HepG2 (cell line): ENCODE results near the gene FBXO41. TPM values are rescaled to one million over a fixed set of nuclear protein-coding genes. Genes with fewer than 3 reads are reported as not detected.
A peak's percentile ranks its signal among the peaks of the same experiment; 100 is the strongest.

Source experiments
- CENPT ChIP-seq: sonication (generic); formaldehyde crosslinking; IDR thresholded peaks from 2 replicates; pipeline ENCODE4 v1.8.0; 2022; ENCODE audit warnings: low read depth, mild to moderate bottlenecking, moderate library complexity, missing genetic modification reagents
- MAFG ChIP-seq: sonication (generic); formaldehyde crosslinking; IDR thresholded peaks from 2 replicates; pipeline ENCODE4 v1.5.1; 2020; ENCODE audit warnings: mild to moderate bottlenecking, missing genetic modification reagents
- SP4 ChIP-seq: sonication (generic); formaldehyde crosslinking; IDR thresholded peaks from 2 replicates; pipeline ENCODE4 v1.8.1; 2023; ENCODE audit warnings: mild to moderate bottlenecking, missing genetic modification reagents
- ZNF703 ChIP-seq: sonication (generic); formaldehyde crosslinking; IDR thresholded peaks from 2 replicates; pipeline ENCODE4 v1.5.1; 2020; ENCODE audit warnings: missing genetic modification reagents, mild to moderate bottlenecking, moderate library complexity, borderline replicate concordance
- polyA plus RNA-seq, 8 experiments: library from polyadenylated mRNA; depleted of rRNA in 3 of 8; stranded (reverse) in 7 of 8; unstranded in 1 of 8; fragments of >200 nt; fragmentation: Illumina TruSeq in 4 of 8; extraction: Trizol in 4 of 8; gene quantifications; 2 replicates each; pipeline versions ENCODE4 v1.2.1 to v1.2.3, GENCODE V29; 2011 to 2016; ENCODE audit warnings: low read depth in 4 of 8, missing spikeins in 1 of 8, mixed read lengths in 1 of 8; ENCODE audit not compliant: insufficient read depth in 1 of 8
- total RNA-seq, 5 experiments: library from RNA; depleted of rRNA; stranded (reverse); fragments of >200 nt; fragmentation: Illumina TruSeq; extraction: Trizol; gene quantifications; 2 replicates each; pipeline ENCODE4 v1.2.3, GENCODE V29; 2016; ENCODE audit warnings: low read depth in 1 of 5
- TF ChIP-seq, protein P1 (sequence below), 2 experiments: sonication (generic) in 1 of 2; formaldehyde crosslinking in 1 of 2; IDR thresholded peaks; 2 replicates each; pipeline versions ENCODE4 v1.4.0 to v1.6.1; 2016 to 2020; ENCODE audit warnings: borderline replicate concordance in 1 of 2, low read depth in 1 of 2, mild to moderate bottlenecking in 1 of 2, missing genetic modification reagents in 1 of 2
- TF ChIP-seq, protein P2 (sequence below): sonication (generic); formaldehyde crosslinking; IDR thresholded peaks from one replicate; pipeline ENCODE4 v1.5.1; 2020; ENCODE audit warnings: mild to moderate bottlenecking, missing genetic modification reagents; ENCODE audit errors: not compliant biosample characterization
- TF ChIP-seq, protein P3 (sequence below): IDR thresholded peaks from 2 replicates; pipeline ENCODE4 v1.6.1; 2016; ENCODE audit warnings: low read depth, borderline replicate concordance
- TF ChIP-seq, protein P4 (sequence below): IDR thresholded peaks from 2 replicates; pipeline ENCODE4 v1.6.1; 2016; ENCODE audit warnings: low read depth, missing genetic modification reagents, missing compliant biosample characterization

Gene FBXO41
- total and polyA plus RNA-seq, 2 of the 13 experiments (the other 11 are each of a cell fraction or from before 2014, with no cell fraction given): 4.2 to 10.3 TPM

DNA sequence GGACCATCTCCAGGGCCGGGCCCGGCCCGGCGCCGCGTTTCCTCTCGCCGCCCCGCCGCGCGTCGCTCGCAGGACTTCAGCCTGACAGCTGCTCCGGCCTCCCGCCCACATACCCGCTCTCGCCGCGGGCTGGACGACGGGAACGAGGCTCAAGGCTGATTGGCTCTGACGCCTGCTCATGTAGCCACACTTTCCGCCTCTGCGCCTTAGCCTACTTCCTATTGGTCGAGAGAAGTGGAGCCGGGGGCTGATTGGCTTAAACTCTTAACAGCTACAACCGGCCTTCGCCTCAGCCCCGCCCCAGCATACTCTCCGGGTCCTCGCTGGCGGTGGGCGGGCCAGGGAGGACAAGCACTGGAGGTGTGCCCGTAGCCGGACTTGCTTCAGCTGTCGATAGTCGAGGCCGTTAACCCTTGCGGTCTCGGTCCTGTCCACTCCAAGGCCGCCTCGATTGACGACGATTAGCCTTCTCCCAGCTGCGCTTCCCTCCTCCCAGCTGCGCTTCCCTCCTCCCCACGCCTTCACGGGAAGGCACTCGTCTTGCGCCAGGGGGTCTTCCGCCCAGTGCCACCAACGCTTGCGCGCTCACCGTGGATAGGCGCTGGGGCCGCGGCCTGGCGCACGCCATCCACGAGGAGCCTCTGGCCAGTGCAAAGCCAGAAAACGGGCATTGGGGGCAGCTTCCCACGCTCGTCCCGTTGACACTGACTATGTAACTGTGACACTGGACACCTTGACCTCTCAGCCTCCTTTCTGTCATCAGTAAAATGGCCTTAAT, 50.9 kb downstream of the FBXO41 start, which contains the start of gene PRADC1 (continued):
- TF ChIP-seq, protein P1, sequence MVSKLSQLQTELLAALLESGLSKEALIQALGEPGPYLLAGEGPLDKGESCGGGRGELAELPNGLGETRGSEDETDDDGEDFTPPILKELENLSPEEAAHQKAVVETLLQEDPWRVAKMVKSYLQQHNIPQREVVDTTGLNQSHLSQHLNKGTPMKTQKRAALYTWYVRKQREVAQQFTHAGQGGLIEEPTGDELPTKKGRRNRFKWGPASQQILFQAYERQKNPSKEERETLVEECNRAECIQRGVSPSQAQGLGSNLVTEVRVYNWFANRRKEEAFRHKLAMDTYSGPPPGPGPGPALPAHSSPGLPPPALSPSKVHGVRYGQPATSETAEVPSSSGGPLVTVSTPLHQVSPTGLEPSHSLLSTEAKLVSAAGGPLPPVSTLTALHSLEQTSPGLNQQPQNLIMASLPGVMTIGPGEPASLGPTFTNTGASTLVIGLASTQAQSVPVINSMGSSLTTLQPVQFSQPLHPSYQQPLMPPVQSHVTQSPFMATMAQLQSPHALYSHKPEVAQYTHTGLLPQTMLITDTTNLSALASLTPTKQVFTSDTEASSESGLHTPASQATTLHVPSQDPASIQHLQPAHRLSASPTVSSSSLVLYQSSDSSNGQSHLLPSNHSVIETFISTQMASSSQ (IDR thresholded peaks at IDR 0.05; ENCODE audit: low read depth): no peak
- TF ChIP-seq, protein P1 (CRISPR knock-in tag; IDR thresholded peaks at IDR 0.05; ENCODE audit: borderline replicate concordance): peak; percentile 62
- no peak for TF ChIP-seq ZNF703 (CRISPR knock-in tag)
- TF ChIP-seq, protein P2, sequence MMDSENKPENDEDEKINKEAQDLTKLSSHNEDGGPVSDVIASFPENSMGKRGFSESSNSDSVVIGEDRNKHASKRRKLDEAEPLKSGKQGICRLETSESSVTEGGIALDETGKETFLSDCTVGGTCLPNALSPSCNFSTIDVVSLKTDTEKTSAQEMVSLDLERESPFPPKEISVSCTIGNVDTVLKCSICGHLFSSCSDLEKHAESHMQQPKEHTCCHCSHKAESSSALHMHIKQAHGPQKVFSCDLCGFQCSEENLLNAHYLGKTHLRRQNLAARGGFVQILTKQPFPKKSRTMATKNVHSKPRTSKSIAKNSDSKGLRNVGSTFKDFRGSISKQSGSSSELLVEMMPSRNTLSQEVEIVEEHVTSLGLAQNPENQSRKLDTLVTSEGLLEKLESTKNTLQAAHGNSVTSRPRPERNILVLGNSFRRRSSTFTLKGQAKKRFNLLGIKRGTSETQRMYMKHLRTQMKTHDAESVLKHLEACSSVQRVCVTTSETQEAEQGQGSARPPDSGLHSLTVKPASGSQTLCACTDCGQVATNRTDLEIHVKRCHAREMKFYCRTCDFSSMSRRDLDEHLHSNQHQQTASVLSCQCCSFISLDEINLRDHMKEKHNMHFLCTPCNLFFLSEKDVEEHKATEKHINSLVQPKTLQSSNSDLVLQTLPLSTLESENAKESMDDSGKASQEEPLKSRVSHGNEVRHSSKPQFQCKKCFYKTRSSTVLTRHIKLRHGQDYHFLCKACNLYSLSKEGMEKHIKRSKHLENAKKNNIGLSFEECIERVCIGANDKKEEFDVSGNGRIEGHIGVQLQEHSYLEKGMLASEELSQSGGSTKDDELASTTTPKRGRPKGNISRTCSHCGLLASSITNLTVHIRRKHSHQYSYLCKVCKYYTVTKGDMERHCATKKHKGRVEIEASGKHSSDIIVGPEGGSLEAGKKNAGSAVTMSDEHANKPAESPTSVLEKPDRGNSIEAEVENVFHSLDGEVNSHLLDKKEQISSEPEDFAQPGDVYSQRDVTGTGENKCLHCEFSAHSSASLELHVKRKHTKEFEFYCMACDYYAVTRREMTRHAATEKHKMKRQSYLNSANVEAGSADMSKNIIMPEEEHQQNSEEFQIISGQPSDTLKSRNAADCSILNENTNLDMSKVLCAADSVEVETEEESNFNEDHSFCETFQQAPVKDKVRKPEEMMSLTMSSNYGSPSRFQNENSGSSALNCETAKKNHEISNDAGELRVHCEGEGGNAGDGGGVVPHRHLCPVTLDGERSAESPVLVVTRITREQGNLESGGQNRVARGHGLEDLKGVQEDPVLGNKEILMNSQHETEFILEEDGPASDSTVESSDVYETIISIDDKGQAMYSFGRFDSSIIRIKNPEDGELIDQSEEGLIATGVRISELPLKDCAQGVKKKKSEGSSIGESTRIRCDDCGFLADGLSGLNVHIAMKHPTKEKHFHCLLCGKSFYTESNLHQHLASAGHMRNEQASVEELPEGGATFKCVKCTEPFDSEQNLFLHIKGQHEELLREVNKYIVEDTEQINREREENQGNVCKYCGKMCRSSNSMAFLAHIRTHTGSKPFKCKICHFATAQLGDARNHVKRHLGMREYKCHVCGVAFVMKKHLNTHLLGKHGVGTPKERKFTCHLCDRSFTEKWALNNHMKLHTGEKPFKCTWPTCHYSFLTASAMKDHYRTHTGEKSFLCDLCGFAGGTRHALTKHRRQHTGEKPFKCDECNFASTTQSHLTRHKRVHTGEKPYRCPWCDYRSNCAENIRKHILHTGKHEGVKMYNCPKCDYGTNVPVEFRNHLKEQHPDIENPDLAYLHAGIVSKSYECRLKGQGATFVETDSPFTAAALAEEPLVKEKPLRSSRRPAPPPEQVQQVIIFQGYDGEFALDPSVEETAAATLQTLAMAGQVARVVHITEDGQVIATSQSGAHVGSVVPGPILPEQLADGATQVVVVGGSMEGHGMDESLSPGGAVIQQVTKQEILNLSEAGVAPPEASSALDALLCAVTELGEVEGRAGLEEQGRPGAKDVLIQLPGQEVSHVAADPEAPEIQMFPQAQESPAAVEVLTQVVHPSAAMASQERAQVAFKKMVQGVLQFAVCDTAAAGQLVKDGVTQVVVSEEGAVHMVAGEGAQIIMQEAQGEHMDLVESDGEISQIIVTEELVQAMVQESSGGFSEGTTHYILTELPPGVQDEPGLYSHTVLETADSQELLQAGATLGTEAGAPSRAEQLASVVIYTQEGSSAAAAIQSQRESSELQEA (CRISPR knock-in tag): no peak
- TF ChIP-seq, protein P3, sequence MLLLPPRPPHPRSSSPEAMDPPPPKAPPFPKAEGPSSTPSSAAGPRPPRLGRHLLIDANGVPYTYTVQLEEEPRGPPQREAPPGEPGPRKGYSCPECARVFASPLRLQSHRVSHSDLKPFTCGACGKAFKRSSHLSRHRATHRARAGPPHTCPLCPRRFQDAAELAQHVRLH (CRISPR knock-in tag): peak; percentile 89; the same call in 1 of the 2 replicates
- TF ChIP-seq CENPT (CRISPR knock-in tag): peak; percentile 71; the same call in 1 of the 2 replicates
- TF ChIP-seq, protein P4, sequence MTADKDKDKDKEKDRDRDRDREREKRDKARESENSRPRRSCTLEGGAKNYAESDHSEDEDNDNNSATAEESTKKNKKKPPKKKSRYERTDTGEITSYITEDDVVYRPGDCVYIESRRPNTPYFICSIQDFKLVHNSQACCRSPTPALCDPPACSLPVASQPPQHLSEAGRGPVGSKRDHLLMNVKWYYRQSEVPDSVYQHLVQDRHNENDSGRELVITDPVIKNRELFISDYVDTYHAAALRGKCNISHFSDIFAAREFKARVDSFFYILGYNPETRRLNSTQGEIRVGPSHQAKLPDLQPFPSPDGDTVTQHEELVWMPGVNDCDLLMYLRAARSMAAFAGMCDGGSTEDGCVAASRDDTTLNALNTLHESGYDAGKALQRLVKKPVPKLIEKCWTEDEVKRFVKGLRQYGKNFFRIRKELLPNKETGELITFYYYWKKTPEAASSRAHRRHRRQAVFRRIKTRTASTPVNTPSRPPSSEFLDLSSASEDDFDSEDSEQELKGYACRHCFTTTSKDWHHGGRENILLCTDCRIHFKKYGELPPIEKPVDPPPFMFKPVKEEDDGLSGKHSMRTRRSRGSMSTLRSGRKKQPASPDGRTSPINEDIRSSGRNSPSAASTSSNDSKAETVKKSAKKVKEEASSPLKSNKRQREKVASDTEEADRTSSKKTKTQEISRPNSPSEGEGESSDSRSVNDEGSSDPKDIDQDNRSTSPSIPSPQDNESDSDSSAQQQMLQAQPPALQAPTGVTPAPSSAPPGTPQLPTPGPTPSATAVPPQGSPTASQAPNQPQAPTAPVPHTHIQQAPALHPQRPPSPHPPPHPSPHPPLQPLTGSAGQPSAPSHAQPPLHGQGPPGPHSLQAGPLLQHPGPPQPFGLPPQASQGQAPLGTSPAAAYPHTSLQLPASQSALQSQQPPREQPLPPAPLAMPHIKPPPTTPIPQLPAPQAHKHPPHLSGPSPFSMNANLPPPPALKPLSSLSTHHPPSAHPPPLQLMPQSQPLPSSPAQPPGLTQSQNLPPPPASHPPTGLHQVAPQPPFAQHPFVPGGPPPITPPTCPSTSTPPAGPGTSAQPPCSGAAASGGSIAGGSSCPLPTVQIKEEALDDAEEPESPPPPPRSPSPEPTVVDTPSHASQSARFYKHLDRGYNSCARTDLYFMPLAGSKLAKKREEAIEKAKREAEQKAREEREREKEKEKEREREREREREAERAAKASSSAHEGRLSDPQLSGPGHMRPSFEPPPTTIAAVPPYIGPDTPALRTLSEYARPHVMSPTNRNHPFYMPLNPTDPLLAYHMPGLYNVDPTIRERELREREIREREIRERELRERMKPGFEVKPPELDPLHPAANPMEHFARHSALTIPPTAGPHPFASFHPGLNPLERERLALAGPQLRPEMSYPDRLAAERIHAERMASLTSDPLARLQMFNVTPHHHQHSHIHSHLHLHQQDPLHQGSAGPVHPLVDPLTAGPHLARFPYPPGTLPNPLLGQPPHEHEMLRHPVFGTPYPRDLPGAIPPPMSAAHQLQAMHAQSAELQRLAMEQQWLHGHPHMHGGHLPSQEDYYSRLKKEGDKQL (CRISPR knock-in tag): no peak; the same call in 1 of the 2 replicates
- no peak for TF ChIP-seq MAFG (CRISPR knock-in tag)
- peak; percentile 94 for TF ChIP-seq SP4 (CRISPR knock-in tag)
